ENCODE measurements around the gene ULK4. TPM values are rescaled to one million over a fixed set of nuclear protein-coding genes. Genes with fewer than 3 reads are reported as not detected.
"Not testable (repeated sequence)": the region's sequence is repeated elsewhere in the genome, so short reads cannot be mapped to it uniquely, and the experiment has no call there.

The ULK4 gene
- total RNA-seq, 1 donor from 2014 or later: 3.7 TPM

- intact Hi-C loops (cut with DNase I): no loop called here
- ATAC-seq (ENCODE audit: poor library complexity): no peak
- no peak for DNase-seq
Observed at GRCh38 chr3:41447701-41448100, 514.2 kb downstream of the ULK4 start.

- ATAC-seq (ENCODE audit: poor library complexity); intact Hi-C loops (cut with DNase I); DNase-seq: not testable (repeated sequence)
Observed at GRCh38 chr3:41446316-41446715, 515.6 kb downstream of the ULK4 start.

- DNase-seq (no peak), ATAC-seq (ENCODE audit: poor library complexity) (no peak)
- intact Hi-C loops (cut with DNase I): no loop called here
Observed at GRCh38 chr3:41441568-41441967, 520.3 kb downstream of the ULK4 start.

- ATAC-seq (ENCODE audit: poor library complexity) (no peak), DNase-seq (no peak)
- intact Hi-C loops (cut with DNase I): no loop called here
Observed at GRCh38 chr3:41441139-41441538, 520.8 kb downstream of the ULK4 start.

GRCh38 chr3:41436983-41437382 lies 524.9 kb downstream of the ULK4 start:
- no peak for ATAC-seq (ENCODE audit: poor library complexity)
- intact Hi-C loops (cut with DNase I): no loop called here
- no peak for DNase-seq

- ATAC-seq (ENCODE audit: poor library complexity): no peak
- no peak for DNase-seq
- intact Hi-C loops (cut with DNase I): no loop called here
Observed at GRCh38 chr3:41434781-41435180, 527.1 kb downstream of the ULK4 start.

- intact Hi-C loops (cut with DNase I): no loop called here
- no peak for DNase-seq
- no peak for ATAC-seq (ENCODE audit: poor library complexity)
Observed at GRCh38 chr3:41431386-41431785, 530.5 kb downstream of the ULK4 start.

GRCh38 chr3:41430886-41431285 lies 531.0 kb downstream of the ULK4 start:
- DNase-seq: no peak
- no peak for ATAC-seq (ENCODE audit: poor library complexity)
- intact Hi-C loops (cut with DNase I): no loop called here

- DNase-seq (no peak), ATAC-seq (ENCODE audit: poor library complexity) (no peak)
- intact Hi-C loops (cut with DNase I): no loop called here
Observed at GRCh38 chr3:41430391-41430790, 531.5 kb downstream of the ULK4 start.

- no peak for DNase-seq
- ATAC-seq (ENCODE audit: poor library complexity): no peak
- intact Hi-C loops (cut with DNase I): no loop called here
Observed at GRCh38 chr3:41426485-41426884, 535.4 kb downstream of the ULK4 start.

GRCh38 chr3:41424543-41425300 lies 537.2 kb downstream of the ULK4 start:
- DNase-seq: no peak
- no peak for ATAC-seq (ENCODE audit: poor library complexity)
- intact Hi-C loops (cut with DNase I): no loop called here

GRCh38 chr3:41419809-41420208 lies 542.1 kb downstream of the ULK4 start:
- intact Hi-C loops (cut with DNase I): no loop called here
- DNase-seq (no peak), ATAC-seq (ENCODE audit: poor library complexity) (no peak)

GRCh38 chr3:41418961-41419691 lies 542.8 kb downstream of the ULK4 start:
- ATAC-seq (ENCODE audit: poor library complexity): no peak
- intact Hi-C loops (cut with DNase I): no loop called here
- no peak for DNase-seq

- DNase-seq (no peak), ATAC-seq (ENCODE audit: poor library complexity) (no peak)
- intact Hi-C loops (cut with DNase I): no loop called here
Observed at GRCh38 chr3:41417574-41417973, 544.3 kb downstream of the ULK4 start.

GRCh38 chr3:41411065-41411464 lies 550.8 kb downstream of the ULK4 start:
- intact Hi-C loops (cut with DNase I): no loop called here
- no peak for ATAC-seq (ENCODE audit: poor library complexity)
- DNase-seq: no peak

- intact Hi-C loops (cut with DNase I): no loop called here
- no peak for ATAC-seq (ENCODE audit: poor library complexity)
- no peak for DNase-seq
Observed at GRCh38 chr3:41405466-41405865, 556.4 kb downstream of the ULK4 start.

- intact Hi-C loops (cut with DNase I): no loop called here
- ATAC-seq (ENCODE audit: poor library complexity) (no peak), DNase-seq (no peak)
Observed at GRCh38 chr3:41404582-41404981, 557.3 kb downstream of the ULK4 start.

GRCh38 chr3:41394896-41395295 lies 567.0 kb downstream of the ULK4 start:
- ATAC-seq (ENCODE audit: poor library complexity) (no peak), DNase-seq (no peak)
- intact Hi-C loops (cut with DNase I): no loop called here

GRCh38 chr3:41370765-41371535 lies 591.0 kb downstream of the ULK4 start:
- intact Hi-C loops (cut with DNase I); ATAC-seq (ENCODE audit: poor library complexity); DNase-seq: not testable (repeated sequence)

GRCh38 chr3:41370307-41370706 lies 591.6 kb downstream of the ULK4 start:
- intact Hi-C loops (cut with DNase I): no loop called here
- ATAC-seq (ENCODE audit: poor library complexity) (no peak), DNase-seq (no peak)

Data from Right ventricle myocardium superior (tissue), 1 donor.